GM21786 (cell line): ENCODE data around the gene RAB7A.
A peak's percentile ranks its signal among the peaks of the same experiment; 100 is the strongest.
"Not testable (repeated sequence)": the region's sequence is repeated elsewhere in the genome, so short reads cannot be mapped to it uniquely, and the experiment has no call there.

ENCODE experiments used
- ATAC-seq: cut with Tn5 transposase; IDR thresholded peaks from one replicate; pipeline ENCODE4 v1.9.1; 2021; ENCODE audit not compliant: unreplicated experiment

RAB7A gene

DNA sequence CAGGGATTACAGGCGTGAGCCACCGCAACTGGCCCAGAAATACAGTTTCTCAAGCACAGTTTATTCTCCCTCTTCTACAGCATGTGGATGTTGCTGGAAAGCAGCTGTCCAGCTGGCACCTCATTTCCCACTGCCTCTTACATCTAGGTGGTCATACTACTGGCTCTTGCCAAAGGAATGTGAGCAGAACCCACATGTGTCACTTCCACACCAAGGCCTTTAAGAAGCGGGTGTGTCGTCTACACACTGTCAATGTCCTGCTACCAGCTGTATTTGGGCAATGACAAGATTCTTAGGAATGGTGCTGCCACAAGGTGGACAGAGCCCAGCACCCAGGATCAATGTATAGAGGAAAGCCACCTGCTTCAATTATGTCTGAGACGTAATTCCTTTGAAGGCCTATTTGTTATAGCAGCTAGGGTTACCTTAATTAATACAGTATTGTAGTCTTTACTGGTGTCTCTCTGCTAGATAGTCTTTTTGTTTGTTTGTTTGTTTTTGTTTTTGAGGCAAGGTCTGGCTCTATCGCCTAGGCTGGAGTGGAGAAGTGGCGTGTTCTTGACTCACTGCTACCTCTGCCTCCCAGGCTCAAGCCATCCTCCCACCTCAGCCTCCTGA, 15.1 kb upstream of the RAB7A start:
- no peak for ATAC-seq

DNA sequence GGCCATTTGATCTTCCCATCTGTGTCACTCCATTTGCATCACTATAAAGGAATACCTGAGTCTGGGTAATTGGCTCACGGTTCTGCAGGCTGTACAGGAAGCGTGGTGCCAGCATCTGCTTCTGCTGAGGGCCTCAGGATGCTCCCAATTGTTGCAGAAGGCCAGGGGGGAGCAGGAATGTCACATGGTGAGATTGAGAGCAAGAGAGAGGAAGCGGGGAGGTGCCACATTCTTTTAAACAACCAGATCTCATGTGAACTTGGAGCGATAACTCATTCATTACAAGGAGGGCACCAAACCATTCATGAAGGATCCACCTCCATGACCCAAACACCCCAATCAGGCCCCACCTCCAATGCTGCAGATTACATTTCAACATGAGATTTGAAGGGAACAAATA, 13.1 kb upstream of the RAB7A start:
- no peak for ATAC-seq

DNA sequence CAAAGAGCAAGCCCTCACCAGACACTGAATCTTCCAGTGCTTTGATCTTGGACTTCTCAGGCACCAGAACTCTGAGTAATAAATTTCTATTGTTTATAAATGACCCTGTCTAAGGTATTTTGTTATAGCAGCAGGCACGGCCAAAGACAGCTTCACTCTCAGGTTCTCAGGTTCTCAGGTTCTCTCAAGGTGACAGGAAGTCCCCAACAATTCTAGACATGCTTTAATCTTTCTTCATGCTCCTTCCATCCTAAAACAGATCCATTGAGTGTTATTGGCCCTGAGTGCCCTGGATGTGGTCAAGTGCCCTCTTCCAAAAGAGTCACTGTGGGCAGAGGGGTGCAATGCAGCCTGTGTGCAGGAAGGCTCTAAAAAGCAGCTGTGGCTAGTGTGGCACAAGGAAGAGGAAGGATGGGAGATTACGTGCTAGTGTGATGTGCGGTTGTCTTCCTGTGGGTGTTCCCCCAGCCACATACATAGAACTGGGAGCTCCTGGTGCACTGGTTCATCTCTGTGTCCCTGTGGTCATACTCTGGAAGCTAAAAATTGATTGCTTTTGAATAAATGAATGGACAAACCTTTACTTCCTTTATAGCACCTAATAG, 11.0 kb upstream of the RAB7A start:
- ATAC-seq = no peak

DNA sequence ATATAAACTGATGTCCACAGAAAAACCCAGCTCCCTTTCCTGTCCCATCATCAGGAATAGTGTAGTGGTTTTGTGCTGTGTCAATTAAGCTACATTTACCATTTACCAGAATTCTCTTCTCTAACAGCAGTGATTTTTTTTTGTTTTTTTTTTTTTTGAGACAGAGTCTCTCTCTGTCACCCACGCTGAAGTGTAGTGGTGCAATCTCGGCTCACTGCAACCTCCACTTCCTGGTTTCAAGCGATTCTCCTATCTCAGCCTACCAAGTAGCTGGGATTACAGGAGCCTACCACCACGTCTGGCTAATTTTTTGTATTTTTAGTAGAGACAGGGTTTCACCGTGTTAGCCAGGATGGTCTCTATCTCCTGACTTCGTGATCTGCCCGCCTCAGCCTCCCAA, 7.1 kb upstream of the RAB7A start:
- ATAC-seq = not testable (repeated sequence)

DNA sequence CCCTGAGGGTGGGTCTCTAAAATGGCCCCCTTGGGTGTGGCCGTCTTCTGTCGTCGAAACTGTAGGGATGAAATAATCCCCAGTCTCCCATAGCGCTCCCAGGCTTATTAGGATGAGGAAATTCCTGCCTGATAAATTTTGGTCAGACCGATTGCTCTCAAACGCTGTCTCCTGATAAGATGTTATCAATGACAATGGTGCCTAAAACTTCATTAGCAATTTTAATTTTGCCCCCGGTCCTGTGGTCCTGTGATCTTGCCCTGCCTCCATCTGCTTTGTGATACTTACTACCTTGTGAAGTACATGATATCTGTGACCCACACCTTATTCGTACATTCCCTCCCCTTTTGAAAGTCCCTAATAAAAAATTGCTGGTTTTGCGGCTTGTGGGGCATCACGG, 5.1 kb upstream of the RAB7A start:
- ATAC-seq = no peak

DNA sequence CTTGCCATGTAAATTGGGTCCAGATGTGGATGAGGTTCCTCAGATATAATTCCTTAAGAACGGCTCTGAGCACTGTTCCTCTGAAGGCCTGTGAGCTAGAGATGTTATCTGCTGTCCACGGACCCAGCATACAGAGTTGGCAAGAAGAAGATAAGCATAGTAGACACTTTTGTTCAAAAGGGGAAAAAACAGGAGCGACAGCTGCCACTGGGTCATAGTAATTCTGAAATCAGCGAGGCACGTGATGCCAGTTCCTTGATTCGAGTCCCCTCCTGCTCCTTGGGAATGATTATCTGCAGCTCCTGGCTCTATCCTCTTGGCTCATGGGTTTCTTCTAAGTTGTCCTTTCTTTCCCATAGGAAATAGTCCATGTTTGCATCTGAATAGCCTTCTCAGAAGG, 2.5 kb upstream of the RAB7A start:
- no peak for ATAC-seq

DNA sequence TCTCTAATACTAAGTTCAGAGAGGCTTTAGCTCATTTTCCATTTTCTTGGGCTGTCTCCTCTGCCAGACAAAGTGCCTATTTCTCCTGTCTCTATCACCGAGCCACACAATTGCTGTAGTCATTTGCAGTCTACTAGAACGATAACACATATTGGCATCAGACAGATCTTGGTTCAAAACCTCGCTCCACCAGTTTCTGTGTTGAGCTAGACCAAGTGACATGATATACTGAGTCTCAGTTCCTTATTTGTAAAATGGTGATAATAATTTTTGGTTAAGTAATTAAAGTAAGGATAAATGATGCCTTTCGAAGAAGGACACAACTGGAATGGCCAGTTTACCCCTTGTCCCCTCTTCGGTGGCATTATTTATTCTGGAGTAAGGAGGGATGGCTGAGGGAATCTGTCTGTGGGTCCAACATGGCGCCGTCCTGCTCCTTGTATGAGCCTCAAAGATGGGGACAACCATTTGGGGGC, 398 bp upstream of the RAB7A start:
- peak; percentile 24 for ATAC-seq

DNA sequence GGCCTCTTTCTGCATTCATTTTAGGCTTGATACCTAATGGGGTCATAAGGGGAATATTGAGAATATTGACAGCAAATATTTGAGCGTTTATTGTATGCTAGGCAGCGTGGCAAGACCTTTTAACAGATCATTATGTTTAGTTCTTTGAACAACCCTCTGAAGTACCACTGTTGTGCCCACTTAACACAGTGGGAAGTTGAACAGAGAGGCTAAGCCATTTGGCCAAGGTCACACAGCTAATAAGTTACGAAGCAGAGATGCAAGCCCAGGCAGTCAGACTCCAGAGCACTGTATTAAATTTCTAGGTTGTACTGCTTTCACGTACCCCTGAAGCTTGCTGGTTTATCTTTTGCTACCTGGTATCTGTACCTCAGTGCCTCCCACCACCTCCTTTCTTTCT, 1.1 kb downstream of the RAB7A start:
- ATAC-seq = no peak

DNA sequence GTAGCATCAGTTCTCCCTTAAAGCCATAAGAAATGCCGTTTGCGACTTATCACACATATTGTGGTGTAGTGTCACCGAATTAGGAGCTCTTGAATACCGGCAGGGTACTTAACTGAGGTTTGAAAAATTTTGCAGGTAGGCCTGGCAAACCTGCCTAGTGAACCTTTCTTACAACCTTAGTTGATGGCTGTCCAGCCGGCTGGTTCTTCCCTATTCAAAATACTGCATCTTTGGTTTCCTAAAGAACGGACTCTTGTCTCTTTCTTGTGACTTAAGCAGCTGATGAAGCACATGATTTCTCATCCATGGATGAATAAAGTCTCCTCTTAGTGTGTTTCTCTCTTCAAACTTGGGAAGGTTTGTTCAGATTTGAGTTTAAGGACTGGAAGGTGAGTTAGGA, 1.5 kb downstream of the RAB7A start:
- ATAC-seq = no peak

DNA sequence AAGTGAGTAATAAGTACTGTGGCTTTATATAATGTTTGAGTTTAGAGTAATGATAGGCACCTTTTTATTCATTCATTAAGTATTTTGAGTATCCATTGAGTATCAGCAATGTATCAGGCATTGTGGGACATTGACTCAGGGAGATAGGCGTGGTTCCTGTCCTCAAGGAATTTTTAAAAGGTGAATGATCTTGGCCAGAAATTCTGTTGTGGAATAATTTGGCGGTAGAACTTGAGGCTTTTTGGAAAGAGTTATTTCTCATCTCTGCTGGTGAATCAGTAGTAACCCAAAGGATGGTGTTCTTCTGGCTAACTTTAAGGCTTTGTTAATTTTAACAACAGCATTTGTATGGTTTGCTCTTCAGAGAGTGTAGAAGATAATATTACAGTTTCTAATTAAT, 2.0 kb downstream of the RAB7A start:
- ATAC-seq = no peak

DNA sequence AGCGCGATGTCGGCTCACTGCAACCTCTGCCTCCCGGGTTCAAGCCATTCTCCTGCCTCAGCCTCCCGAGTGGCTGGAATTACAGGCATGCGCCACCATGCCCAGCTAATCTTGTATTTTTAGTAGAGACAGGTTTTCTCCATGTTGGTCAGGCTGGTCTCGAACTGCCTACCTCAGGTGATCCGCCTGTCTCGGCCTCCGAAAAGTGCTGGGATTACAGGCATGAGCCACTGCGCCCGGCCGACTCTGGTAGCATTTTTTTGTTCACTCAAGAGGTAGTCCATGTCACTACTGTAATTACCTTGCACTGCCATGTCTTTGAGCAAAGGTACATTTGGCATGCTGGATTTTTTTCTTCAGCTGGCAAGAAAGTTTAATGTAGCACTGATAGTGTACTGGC, 2.5 kb downstream of the RAB7A start:
- ATAC-seq = not testable (repeated sequence)

DNA sequence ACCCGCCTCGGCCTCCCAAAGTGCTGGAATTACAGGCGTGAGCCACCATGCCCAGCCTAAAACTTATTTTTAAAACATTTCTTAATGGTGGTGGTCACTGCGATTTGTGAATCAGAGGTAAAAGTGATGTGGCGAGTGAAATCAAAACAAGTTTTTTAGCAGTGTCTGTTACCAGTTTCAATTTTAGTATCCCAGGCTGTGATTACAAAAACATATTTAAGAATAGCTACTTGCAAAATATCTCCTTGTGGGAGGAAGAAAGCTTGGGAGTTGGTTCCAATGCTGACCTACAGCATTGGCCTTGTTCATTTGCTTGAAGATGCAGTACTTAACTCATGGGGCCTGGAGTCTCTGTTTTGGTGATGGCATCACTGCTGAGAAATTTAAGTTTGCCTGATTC, 4.5 kb downstream of the RAB7A start:
- ATAC-seq = no peak

DNA sequence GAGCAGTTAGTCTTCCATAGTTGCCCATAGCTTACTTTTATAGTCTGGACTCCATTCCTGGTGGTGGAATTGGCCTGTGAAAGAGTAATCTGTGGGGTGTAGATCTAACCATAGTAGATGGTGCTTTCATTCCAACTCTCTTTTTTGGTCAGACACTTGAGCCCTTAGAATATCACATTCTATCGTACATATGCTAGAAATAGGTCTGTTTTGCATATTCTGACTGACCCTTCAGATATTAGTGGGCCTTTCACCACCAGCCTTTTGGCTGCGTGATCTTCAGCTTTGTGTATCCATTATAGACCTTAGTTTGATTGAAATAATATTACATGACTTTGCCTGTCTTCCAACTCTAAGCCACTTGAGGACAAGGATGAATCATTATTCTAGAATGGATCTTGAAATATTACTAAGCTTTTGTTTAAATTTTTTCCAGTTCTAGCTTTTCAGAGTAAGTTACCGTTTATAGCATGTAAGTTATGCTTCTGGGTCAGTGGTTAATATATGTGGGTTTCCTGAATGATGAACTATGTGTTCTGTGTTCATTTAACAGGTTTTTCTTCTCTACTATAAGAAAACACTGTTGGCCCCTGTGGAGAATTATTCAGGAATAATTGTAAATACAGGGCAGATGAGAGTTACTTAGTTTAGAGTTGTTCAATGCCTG, 8.7 kb downstream of the RAB7A start:
- no peak for ATAC-seq

DNA sequence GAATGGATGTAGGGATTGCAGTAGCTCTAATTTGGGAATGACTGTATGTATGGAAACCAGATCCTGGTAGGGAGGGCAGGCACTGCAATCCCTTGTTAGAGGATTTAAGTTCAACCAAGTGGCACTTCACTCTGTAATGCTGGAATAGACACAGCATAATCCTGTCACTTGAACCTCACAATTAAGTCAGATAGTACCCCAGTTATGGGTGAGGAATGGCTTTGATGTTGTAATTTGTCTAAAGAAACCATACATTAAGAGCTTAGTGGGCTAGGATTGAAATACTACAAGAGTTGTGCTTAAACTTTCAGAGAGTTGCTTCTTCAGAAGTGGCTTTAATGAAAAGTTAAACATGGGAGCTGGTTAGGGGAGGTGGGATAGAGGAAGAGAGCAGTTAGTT, 9.3 kb downstream of the RAB7A start:
- no peak for ATAC-seq

DNA sequence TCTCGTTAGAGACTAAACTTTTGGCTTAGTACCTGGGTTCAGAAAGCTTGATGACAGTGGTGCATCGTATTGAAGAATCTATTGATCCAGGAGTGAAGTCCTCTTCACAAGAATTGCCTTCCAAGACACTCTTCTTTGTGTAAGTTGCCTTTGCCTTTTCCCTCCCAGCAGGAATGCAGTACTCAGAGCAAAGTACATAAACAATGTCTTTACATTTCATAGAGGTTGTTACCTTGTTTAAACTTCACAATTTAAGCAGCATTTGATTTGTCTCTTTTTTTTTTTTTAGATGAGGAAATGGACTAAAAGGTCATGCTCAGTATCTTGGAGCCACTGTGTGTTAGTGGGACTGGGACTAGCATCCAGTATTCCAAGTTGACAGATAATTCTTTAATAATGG, 9.9 kb downstream of the RAB7A start:
- ATAC-seq = no peak

DNA sequence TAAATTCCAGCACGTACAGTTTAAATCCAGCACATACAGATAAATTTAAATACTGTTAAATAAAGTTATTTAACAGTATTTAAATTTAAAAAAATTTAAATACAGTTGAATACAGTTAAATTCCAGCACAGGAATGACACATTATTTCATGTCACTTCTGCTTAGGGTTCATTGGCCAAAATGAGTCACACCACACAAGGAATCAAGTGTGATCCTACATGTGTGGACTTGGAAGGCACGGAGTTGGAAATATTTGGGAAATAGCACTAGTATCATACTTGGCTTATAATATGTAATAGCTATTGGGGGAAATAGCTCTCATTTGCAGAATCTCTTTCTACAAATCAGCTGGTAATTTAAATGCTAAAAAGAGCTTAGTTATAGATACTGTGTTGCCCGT, 10.6 kb downstream of the RAB7A start:
- no peak for ATAC-seq

DNA sequence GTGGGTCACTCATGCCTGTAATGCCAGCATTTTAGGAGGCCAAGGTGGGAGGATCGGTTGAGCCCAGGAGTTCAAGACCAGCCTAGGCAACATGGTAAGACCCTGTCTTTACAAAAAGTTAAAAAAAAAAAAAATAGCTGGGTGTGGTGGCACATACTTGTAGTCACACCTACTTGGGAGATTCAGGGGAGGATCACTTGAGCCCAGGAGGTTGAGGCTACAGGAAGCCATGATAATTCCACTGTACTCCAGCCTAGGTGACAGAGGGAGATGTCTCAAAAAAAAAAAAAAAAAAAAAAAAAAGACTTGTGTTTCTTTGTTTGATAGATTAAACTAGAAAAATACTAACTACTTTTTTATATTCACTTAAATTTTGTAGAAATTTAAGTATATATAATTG, 14.6 kb downstream of the RAB7A start:
- ATAC-seq = no peak

DNA sequence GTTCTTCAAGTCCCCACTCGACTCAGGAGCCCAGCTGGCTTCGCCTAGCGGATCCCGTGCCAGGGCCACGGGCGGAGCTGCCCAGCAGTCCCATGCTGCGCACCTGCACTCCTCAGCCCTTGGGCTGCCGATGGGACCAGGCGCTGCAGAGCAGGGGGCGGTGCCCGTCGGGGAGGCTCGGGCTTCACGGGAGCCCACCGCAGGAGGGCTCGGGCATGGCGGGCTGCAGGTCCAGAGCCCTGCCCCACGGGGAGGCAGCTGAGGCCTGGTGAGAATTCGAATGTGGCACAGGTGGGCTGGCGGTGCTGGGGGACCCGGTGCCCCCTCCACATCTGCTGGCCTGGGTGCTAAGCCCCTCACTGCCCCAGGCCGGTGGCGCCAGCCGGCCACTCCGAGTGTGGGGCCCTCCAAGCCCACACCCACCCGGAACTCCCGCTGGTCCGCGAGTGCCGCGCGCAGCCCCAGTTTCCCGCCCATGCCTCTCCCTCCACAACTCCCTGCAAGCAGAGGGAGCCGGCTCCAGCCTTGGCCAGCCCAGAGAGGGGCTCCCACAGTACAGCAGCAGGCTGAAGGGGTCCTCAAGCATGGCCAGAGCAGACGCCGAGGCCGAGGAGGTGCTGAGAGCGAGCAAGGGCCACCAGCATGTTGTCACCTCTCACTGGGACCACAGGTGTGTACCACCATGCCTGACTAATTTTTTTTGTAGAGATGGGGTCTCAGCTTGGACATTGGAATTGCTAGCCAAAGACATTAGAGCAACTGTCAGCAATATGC, 17.0 kb downstream of the RAB7A start:
- no peak for ATAC-seq

DNA sequence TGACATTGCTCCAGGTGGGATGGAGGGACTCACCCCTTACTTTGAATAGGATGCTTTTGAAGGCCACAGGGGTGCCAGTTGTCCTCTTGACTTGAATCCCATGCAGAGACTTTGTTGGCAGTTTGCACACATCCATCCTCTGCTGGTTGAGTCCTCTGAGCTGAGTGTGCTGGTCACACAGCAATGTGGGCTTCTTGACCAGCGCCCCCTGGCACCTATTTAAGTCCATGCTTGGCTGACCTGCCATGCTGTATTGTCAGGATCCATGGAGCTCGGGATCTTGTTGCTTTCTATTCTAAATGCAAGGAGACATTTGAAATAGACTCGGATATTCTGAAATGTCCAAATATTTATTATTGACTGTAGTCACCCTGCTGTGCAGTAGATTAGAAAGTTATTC, 19.8 kb downstream of the RAB7A start:
- no peak for ATAC-seq

DNA sequence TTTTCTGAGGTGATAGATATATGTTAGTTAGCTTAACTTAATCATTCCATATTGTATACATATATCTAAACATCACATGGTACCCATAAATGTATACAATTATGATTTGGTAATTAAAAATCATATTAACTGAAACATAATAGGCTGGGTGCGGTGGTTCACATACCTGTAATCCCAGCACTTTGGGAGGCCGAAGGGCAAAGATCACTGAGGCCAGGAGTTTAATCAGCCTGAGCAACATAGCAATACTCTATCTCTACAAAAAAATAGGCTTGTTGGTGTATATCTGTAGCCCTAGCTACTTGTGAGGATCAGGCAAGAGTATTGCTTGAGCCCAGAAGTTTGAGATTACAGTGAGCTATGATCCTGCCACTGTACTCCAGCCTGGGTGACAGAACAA, 20.9 kb downstream of the RAB7A start:
- ATAC-seq = no peak

DNA sequence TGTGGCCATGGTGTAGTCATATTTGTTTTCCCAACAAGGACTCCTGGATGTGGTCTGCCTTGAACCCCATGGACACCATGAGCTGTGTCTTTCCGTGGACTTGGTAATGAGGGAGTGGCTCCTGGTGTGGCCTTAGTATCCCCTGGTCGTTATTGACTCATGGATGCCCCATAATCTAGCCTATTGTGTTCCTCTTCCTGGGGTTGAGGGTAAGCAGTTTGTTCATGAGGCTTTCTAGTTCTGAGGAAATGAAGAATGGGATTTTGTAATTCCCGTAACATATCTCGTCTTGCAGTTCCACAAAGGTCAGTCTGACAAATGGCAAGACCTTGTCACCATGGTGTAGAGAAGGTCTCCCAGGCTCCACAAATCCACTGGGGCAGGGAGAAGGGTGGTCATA, 22.6 kb downstream of the RAB7A start:
- ATAC-seq = no peak

DNA sequence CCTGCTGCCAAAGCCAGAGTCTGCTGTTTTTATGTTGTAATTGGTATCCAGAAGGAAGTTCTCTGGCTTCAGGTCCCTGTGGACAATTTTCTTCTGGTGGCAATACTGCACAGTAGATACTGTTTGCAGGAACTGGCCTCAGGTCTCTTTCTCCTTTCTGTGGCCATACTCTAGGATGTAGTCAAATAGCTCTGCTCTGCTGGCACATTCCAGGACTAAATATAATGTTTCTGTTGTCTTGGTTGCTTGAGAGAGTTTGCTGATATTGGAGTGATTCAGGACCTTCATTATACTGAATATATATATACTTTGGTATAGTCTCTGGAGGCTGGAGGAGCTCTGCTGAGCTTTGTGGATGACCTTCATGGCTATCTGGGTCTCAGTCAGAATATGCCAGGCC, 23.1 kb downstream of the RAB7A start:
- ATAC-seq = no peak
